ENCODE data around the gene EFCC1. TPM values are rescaled to one million over a fixed set of nuclear protein-coding genes. Genes with fewer than 3 reads are reported as not detected.

EFCC1 gene
- total RNA-seq, 1 experiment from 2014 or later: not detected

GRCh38 chr3:129040579-129041300 lies 39.6 kb downstream of the EFCC1 start:
- CTCF ChIA-PET: no interaction called here
- POLR2A ChIA-PET (ENCODE audit: low non-redundant PET): no interaction called here
- no peak for DNase-seq (ENCODE audit: low spot score)
- H3K27me3 ChIP-seq (replicated peaks; ENCODE audit: insufficient read depth, low read depth, low read length, poor library complexity): no peaks in the 10 kb centered on the region
- no peaks in the 10 kb centered on the region for H3K9me3 ChIP-seq (ENCODE audit: low read depth, low read length, poor library complexity, severe bottlenecking)
- TF ChIP-seq EZH2 (IDR thresholded peaks at IDR 0.05; ENCODE audit: borderline replicate concordance, low read depth, low read length, poor library complexity, severe bottlenecking): no peak
- no peak for TF ChIP-seq CTCF (conservative IDR thresholded peaks at IDR 0.05; ENCODE audit: low read depth, low read length)
- H3K36me3 ChIP-seq (ENCODE audit: insufficient read depth, low read length, poor library complexity, severe bottlenecking): no peaks in the 10 kb centered on the region
- H3K4me1 ChIP-seq (ENCODE audit: insufficient read depth, low read length, poor library complexity, severe bottlenecking): peaks cover 3% of the 10 kb centered on the region
- no peak overlapping the region for H3K4me3 ChIP-seq (ENCODE audit: low read depth, low read length, poor library complexity, severe bottlenecking)
- no TSS peak for BruUV-seq (replicated peaks)
- H3K27ac ChIP-seq (ENCODE audit: low read depth, low read length, poor library complexity, severe bottlenecking): no peak overlapping the region
- intact Hi-C loops (cut with micrococcal nuclease; ENCODE audit: unreplicated experiment): no loop called here

- intact Hi-C loops (cut with micrococcal nuclease; ENCODE audit: unreplicated experiment): no loop called here
- TF ChIP-seq CTCF (conservative IDR thresholded peaks at IDR 0.05; ENCODE audit: low read depth, low read length) (no peak), EZH2 (IDR thresholded peaks at IDR 0.05; ENCODE audit: borderline replicate concordance, low read depth, low read length, poor library complexity, severe bottlenecking) (no peak)
- POLR2A ChIA-PET (ENCODE audit: low non-redundant PET): no interaction called here
Observed at GRCh38 chr3:129045675-129046036, 44.6 kb downstream of the EFCC1 start.

GRCh38 chr3:129046037-129046731 lies 45.1 kb downstream of the EFCC1 start:
- Histone ChIP-seq H3K36me3 (ENCODE audit: insufficient read depth, low read length, poor library complexity, severe bottlenecking) (no peaks in the 10 kb centered on the region), H3K27me3 (replicated peaks; ENCODE audit: insufficient read depth, low read depth, low read length, poor library complexity) (no peaks in the 10 kb centered on the region), H3K9me3 (ENCODE audit: low read depth, low read length, poor library complexity, severe bottlenecking) (no peaks in the 10 kb centered on the region), H3K27ac (ENCODE audit: low read depth, low read length, poor library complexity, severe bottlenecking) (no peak overlapping the region), H3K4me3 (ENCODE audit: low read depth, low read length, poor library complexity, severe bottlenecking) (no peak overlapping the region), H3K4me1 (ENCODE audit: insufficient read depth, low read length, poor library complexity, severe bottlenecking) (no peaks in the 10 kb centered on the region)
- TF ChIP-seq CTCF (conservative IDR thresholded peaks at IDR 0.05; ENCODE audit: low read depth, low read length) (no peak), EZH2 (IDR thresholded peaks at IDR 0.05; ENCODE audit: borderline replicate concordance, low read depth, low read length, poor library complexity, severe bottlenecking) (no peak)
- ChIA-PET CTCF (interaction anchor here (0.6 kb wide), 1 partner anchor 103 kb away, joined by 8 read pairs; no protein-coding TSS in a partner anchor), POLR2A (ENCODE audit: low non-redundant PET) (no interaction called here)
- DNase-seq (ENCODE audit: low spot score): no peak
- no TSS peak for BruUV-seq (replicated peaks)
- intact Hi-C loops (cut with micrococcal nuclease; ENCODE audit: unreplicated experiment): no loop called here

More at GRCh38 chr3:129045675-129046036, 44.6 kb downstream of the EFCC1 start:
- H3K4me3 ChIP-seq (ENCODE audit: low read depth, low read length, poor library complexity, severe bottlenecking): no peak overlapping the region
- CTCF ChIA-PET: interaction anchor here (0.6 kb wide), 1 partner anchor 104 kb away, joined by 8 read pairs; no protein-coding TSS in a partner anchor
- no peak for DNase-seq (ENCODE audit: low spot score)
- H3K4me1 ChIP-seq (ENCODE audit: insufficient read depth, low read length, poor library complexity, severe bottlenecking): no peaks in the 10 kb centered on the region
- H3K27ac ChIP-seq (ENCODE audit: low read depth, low read length, poor library complexity, severe bottlenecking): no peak overlapping the region
- H3K27me3 ChIP-seq (replicated peaks; ENCODE audit: insufficient read depth, low read depth, low read length, poor library complexity): no peaks in the 10 kb centered on the region
- no TSS peak for BruUV-seq (replicated peaks)
- no peaks in the 10 kb centered on the region for H3K9me3 ChIP-seq (ENCODE audit: low read depth, low read length, poor library complexity, severe bottlenecking)
- no peaks in the 10 kb centered on the region for H3K36me3 ChIP-seq (ENCODE audit: insufficient read depth, low read length, poor library complexity, severe bottlenecking)
